AG10803 (cell line): Measurements from ENCODE around the gene GRID1.

Experiments
- DNase-seq: peaks from one replicate; pipeline ENCODE4 v3.0.0; 2010; ENCODE audit warnings: low read depth
- H3K4me3 ChIP-seq: 2 replicates; pipeline ENCODE4 v1.5.1; 2011; ENCODE audit warnings: mild to moderate bottlenecking, low read length, control low read depth
- CTCF ChIP-seq: conservative IDR thresholded peaks from 2 replicates; pipeline ENCODE4 v1.5.1; 2011; ENCODE audit warnings: mild to moderate bottlenecking, low read length, control low read depth, inconsistent platforms

The GRID1 gene

GRCh38 chr10:86193841-86194240 lies 172.8 kb downstream of the GRID1 start:
- no peak for TF ChIP-seq CTCF
- no peak for DNase-seq
- no peak overlapping the region for H3K4me3 ChIP-seq

DNA sequence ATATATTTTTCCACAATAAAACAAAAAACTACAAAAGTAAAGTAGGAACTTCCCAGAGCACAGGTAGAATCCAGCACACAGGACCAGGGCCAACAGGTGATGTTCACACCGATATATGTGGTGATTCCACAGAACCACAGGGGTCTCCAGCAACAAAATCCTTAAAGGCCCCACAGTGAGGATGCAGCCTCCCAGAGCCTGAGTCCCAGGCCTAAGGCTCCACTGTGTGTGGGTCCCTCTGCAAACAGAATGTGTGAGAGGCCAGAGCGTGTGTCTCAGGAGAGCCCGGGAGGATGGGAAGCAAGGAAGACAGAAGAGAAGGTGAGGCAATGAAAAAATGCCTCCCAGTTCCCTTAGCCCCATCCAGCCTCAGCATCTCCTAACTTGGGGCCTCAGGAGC lies 173.9 kb downstream of the GRID1 start:
- no peak overlapping the region for H3K4me3 ChIP-seq
- DNase-seq, result no peak
- TF ChIP-seq CTCF, result no peak

GRCh38 chr10:86192147-86192546 lies 174.4 kb downstream of the GRID1 start:
- no peak for DNase-seq
- no peak overlapping the region for H3K4me3 ChIP-seq
- TF ChIP-seq CTCF, result no peak

DNA sequence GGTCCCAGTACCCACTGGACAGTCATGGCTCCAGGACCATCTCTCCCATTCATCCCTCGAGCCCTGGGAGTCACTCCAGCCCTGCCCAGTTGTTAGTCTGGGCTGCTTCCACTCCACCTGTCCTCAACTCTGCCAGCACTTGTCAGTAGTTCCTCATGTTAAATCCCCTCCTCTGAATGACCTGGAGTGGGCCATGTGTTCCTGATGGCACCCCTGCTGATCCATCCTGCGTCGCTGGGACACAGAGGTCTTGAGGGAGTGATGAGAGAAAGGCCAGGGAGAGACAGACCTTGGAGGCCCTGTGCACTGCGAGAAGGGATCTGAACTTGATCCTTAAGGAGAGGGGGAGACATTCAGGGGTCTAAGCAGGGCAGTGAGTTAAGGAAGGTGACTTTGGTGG lies 174.9 kb downstream of the GRID1 start:
- no peak for DNase-seq
- no peak overlapping the region for H3K4me3 ChIP-seq
- TF ChIP-seq CTCF, result no peak

DNA sequence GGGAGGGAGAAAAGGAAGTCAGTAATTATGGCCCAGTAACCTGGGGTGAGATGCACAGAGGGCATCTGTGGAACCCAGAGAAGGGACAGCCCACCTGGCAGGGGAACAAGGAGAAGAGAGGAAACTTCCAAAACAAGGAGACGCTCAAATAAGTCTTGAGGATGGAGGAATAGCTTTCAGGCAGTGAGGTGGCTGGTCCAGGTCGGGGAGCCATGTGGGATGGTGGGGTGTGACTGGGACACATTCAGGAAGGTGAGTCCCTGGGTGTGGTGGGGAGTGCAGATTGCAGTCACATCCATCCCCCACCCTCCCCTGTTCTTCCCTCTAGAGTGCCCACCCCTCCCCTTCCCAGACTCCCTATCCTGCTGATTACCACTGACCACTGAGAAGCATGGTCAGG lies 175.4 kb downstream of the GRID1 start:
- TF ChIP-seq CTCF, result no peak
- no peak overlapping the region for H3K4me3 ChIP-seq
- no peak for DNase-seq

GRCh38 chr10:86190291-86190690 lies 176.3 kb downstream of the GRID1 start:
- no peak overlapping the region for H3K4me3 ChIP-seq
- no peak for DNase-seq
- TF ChIP-seq CTCF, result no peak

GRCh38 chr10:86189891-86190290 lies 176.7 kb downstream of the GRID1 start:
- H3K4me3 ChIP-seq, result no peak overlapping the region
- DNase-seq, result no peak
- no peak for TF ChIP-seq CTCF
